HepG2 (cell line): ENCODE data around the gene PTPRH. TPM values are rescaled to one million over a fixed set of nuclear protein-coding genes. Genes with fewer than 3 reads are reported as not detected.
A peak's percentile ranks its signal among the peaks of the same experiment; 100 is the strongest.

Source experiments
- BORCS8-MEF2B ChIP-seq: sonication (generic); formaldehyde crosslinking; IDR thresholded peaks from 2 replicates; pipeline ENCODE4 v1.8.0; 2022; ENCODE audit warnings: mild to moderate bottlenecking, missing genetic modification reagents
- FOXA1 ChIP-seq, 2 experiments: fragments of 450-650 bp in 1 of 2; sonication (generic) in 1 of 2; formaldehyde crosslinking in 1 of 2; IDR thresholded peaks; 2 replicates each; pipeline versions ENCODE4 v1.4.0 to v1.6.1; 2016 to 2020; ENCODE audit warnings: missing genetic modification reagents in 1 of 2
- GATA4 ChIP-seq: sonication (generic); IDR thresholded peaks from 2 replicates; pipeline ENCODE4 v1.6.1; 2016; ENCODE audit warnings: antibody characterized with exemption, low read depth, borderline replicate concordance
- HES4 ChIP-seq: sonication (generic); formaldehyde crosslinking; IDR thresholded peaks from 2 replicates; pipeline ENCODE4 v1.9.0; 2021; ENCODE audit warnings: mild to moderate bottlenecking, missing genetic modification reagents, borderline replicate concordance
- MZF1 ChIP-seq: sonication (generic); formaldehyde crosslinking; IDR thresholded peaks from 2 replicates; pipeline ENCODE4 v1.8.1; 2023; ENCODE audit warnings: mild to moderate bottlenecking, missing genetic modification reagents, borderline replicate concordance
- PHF21A ChIP-seq: sonication (generic); formaldehyde crosslinking; IDR thresholded peaks from 2 replicates; pipeline ENCODE4 v1.5.0; 2020; ENCODE audit warnings: mild to moderate bottlenecking, missing genetic modification reagents
- RXRA ChIP-seq: sonication (generic); formaldehyde crosslinking; IDR thresholded peaks from 2 replicates; pipeline ENCODE4 v1.5.1; 2020; ENCODE audit warnings: missing genetic modification reagents
- SMAD1 ChIP-seq: sonication (generic); formaldehyde crosslinking; IDR thresholded peaks from 2 replicates; pipeline ENCODE4 v1.4.0; 2020; ENCODE audit warnings: missing genetic modification reagents, low read depth, mild to moderate bottlenecking, borderline replicate concordance
- SMC3 ChIP-seq: IDR thresholded peaks from 2 replicates; pipeline ENCODE4 v1.6.1; 2011; ENCODE audit warnings: low read length, improper control_type of control experiment
- YEATS4 ChIP-seq: sonication (generic); formaldehyde crosslinking; IDR thresholded peaks from 2 replicates; pipeline ENCODE4 v1.4.0; 2020; ENCODE audit warnings: missing genetic modification reagents, borderline replicate concordance
- ZKSCAN5 ChIP-seq: sonication (generic); formaldehyde crosslinking; IDR thresholded peaks from 2 replicates; pipeline ENCODE4 v1.5.1; 2020; ENCODE audit warnings: mild to moderate bottlenecking, missing genetic modification reagents
- ZNF605 ChIP-seq: sonication (generic); formaldehyde crosslinking; IDR thresholded peaks from 2 replicates; pipeline ENCODE4 v1.8.0; 2022; ENCODE audit warnings: mild to moderate bottlenecking, missing genetic modification reagents
- ZSCAN31 ChIP-seq: sonication (generic); formaldehyde crosslinking; IDR thresholded peaks from 2 replicates; pipeline ENCODE4 v1.5.0; 2020; ENCODE audit warnings: low read depth, mild to moderate bottlenecking, missing genetic modification reagents
- polyA plus RNA-seq, 8 experiments: library from polyadenylated mRNA; depleted of rRNA in 3 of 8; stranded (reverse) in 7 of 8; unstranded in 1 of 8; fragments of >200 nt; fragmentation: Illumina TruSeq in 4 of 8; extraction: Trizol in 4 of 8; gene quantifications; 2 replicates each; pipeline versions ENCODE4 v1.2.1 to v1.2.3, GENCODE V29; 2011 to 2016; ENCODE audit warnings: low read depth in 4 of 8, missing spikeins in 1 of 8, mixed read lengths in 1 of 8; ENCODE audit not compliant: insufficient read depth in 1 of 8
- total RNA-seq, 5 experiments: library from RNA; depleted of rRNA; stranded (reverse); fragments of >200 nt; fragmentation: Illumina TruSeq; extraction: Trizol; gene quantifications; 2 replicates each; pipeline ENCODE4 v1.2.3, GENCODE V29; 2016; ENCODE audit warnings: low read depth in 1 of 5
- TF ChIP-seq, protein P1 (sequence below): sonication (generic); formaldehyde crosslinking; IDR thresholded peaks from 2 replicates; pipeline ENCODE4 v1.4.0; 2020; ENCODE audit warnings: mild to moderate bottlenecking, missing genetic modification reagents, borderline replicate concordance
- TF ChIP-seq, protein P2 (sequence below): sonication (generic); formaldehyde crosslinking; IDR thresholded peaks from 2 replicates; pipeline ENCODE4 v1.5.0; 2020; ENCODE audit warnings: mild to moderate bottlenecking, missing genetic modification reagents
- TF ChIP-seq, protein P3 (sequence below): sonication (generic); formaldehyde crosslinking; IDR thresholded peaks from 2 replicates; pipeline ENCODE4 v1.8.0; 2022; ENCODE audit warnings: missing genetic modification reagents, mild to moderate bottlenecking, borderline replicate concordance
- TF ChIP-seq, protein P4 (sequence below): IDR thresholded peaks from 2 replicates; pipeline ENCODE4 v1.6.1; 2016
- TF ChIP-seq, protein P5 (sequence below): sonication (generic); formaldehyde crosslinking; IDR thresholded peaks from 2 replicates; pipeline ENCODE4 v1.5.1; 2020; ENCODE audit warnings: missing genetic modification reagents, mild to moderate bottlenecking, borderline replicate concordance

Gene PTPRH
- total and polyA plus RNA-seq, 2 of the 13 experiments (the other 11 are each of a cell fraction or from before 2014, with no cell fraction given) = 14.7 to 125 TPM

DNA sequence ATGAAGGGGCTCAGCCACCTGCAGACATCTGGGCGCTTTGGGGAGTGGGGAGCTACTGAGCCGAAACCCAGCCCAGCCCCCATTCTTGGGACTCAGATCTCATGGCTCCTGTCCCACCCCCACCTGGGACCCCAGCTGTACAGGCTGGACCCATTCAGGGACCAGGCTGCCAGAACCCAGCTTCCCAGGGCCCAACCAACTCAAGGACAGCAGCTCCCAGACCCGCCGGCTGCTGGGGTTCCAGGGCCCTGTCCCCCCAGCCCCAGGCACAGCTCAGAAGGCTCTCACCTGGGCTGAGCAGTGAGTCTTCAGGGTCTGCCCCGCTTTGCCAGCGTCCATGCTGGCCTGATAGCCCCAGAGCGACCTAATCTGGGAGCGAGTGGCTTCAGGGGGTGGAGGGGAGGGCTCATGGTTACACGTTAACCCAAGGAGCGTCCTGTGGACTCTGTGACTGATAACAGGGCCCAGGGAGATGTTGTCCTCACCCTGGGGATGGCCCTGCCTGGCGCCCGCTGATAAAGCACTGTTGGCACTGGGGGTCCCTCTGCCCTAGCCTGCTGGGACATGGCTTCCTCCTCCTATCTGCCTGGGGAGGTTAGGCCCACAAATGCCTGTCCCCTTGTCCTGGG is 19.2 kb upstream of the PTPRH start, which contains the start of gene TMEM86B (continued):
- TF ChIP-seq, protein P1, sequence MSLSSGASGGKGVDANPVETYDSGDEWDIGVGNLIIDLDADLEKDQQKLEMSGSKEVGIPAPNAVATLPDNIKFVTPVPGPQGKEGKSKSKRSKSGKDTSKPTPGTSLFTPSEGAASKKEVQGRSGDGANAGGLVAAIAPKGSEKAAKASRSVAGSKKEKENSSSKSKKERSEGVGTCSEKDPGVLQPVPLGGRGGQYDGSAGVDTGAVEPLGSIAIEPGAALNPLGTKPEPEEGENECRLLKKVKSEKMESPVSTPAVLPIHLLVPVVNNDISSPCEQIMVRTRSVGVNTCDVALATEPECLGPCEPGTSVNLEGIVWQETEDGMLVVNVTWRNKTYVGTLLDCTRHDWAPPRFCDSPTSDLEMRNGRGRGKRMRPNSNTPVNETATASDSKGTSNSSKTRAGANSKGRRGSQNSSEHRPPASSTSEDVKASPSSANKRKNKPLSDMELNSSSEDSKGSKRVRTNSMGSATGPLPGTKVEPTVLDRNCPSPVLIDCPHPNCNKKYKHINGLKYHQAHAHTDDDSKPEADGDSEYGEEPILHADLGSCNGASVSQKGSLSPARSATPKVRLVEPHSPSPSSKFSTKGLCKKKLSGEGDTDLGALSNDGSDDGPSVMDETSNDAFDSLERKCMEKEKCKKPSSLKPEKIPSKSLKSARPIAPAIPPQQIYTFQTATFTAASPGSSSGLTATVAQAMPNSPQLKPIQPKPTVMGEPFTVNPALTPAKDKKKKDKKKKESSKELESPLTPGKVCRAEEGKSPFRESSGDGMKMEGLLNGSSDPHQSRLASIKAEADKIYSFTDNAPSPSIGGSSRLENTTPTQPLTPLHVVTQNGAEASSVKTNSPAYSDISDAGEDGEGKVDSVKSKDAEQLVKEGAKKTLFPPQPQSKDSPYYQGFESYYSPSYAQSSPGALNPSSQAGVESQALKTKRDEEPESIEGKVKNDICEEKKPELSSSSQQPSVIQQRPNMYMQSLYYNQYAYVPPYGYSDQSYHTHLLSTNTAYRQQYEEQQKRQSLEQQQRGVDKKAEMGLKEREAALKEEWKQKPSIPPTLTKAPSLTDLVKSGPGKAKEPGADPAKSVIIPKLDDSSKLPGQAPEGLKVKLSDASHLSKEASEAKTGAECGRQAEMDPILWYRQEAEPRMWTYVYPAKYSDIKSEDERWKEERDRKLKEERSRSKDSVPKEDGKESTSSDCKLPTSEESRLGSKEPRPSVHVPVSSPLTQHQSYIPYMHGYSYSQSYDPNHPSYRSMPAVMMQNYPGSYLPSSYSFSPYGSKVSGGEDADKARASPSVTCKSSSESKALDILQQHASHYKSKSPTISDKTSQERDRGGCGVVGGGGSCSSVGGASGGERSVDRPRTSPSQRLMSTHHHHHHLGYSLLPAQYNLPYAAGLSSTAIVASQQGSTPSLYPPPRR (CRISPR knock-in tag) = peak; percentile 62; the same call in 1 of the 2 replicates
- peak; percentile 70; the same call in 1 of the 2 replicates for TF ChIP-seq GATA4
- TF ChIP-seq YEATS4 (CRISPR knock-in tag) = 0 out of 2 replicates have a peak, but pooled peaks have one; percentile 24
- no peak for TF ChIP-seq SMC3
- TF ChIP-seq PHF21A (CRISPR knock-in tag) = peak; percentile 78
- TF ChIP-seq ZNF605 = peak; percentile 72
- TF ChIP-seq HES4 (CRISPR knock-in tag) = 0 out of 2 replicates have a peak, but pooled peaks have one; percentile 16
- TF ChIP-seq, protein P2, sequence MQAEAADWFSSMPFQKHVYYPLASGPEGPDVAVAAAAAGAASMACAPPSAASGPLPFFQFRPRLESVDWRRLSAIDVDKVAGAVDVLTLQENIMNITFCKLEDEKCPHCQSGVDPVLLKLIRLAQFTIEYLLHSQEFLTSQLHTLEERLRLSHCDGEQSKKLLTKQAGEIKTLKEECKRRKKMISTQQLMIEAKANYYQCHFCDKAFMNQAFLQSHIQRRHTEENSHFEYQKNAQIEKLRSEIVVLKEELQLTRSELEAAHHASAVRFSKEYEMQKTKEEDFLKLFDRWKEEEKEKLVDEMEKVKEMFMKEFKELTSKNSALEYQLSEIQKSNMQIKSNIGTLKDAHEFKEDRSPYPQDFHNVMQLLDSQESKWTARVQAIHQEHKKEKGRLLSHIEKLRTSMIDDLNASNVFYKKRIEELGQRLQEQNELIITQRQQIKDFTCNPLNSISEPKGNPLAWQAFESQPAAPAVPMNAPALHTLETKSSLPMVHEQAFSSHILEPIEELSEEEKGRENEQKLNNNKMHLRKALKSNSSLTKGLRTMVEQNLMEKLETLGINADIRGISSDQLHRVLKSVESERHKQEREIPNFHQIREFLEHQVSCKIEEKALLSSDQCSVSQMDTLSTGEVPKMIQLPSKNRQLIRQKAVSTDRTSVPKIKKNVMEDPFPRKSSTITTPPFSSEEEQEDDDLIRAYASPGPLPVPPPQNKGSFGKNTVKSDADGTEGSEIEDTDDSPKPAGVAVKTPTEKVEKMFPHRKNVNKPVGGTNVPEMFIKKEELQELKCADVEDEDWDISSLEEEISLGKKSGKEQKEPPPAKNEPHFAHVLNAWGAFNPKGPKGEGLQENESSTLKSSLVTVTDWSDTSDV = peak; percentile 5; the same call in 1 of the 2 replicates
- peak; percentile 45; the same call in 1 of the 2 replicates for TF ChIP-seq RXRA (CRISPR knock-in tag)
- TF ChIP-seq, protein P3, sequence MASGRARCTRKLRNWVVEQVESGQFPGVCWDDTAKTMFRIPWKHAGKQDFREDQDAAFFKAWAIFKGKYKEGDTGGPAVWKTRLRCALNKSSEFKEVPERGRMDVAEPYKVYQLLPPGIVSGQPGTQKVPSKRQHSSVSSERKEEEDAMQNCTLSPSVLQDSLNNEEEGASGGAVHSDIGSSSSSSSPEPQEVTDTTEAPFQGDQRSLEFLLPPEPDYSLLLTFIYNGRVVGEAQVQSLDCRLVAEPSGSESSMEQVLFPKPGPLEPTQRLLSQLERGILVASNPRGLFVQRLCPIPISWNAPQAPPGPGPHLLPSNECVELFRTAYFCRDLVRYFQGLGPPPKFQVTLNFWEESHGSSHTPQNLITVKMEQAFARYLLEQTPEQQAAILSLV (CRISPR knock-in tag) = 0 out of 2 replicates have a peak, but pooled peaks have one; percentile 23
- no peak for TF ChIP-seq MZF1 (CRISPR knock-in tag)
- TF ChIP-seq ZKSCAN5 (CRISPR knock-in tag) = peak; percentile 22; the same call in 1 of the 2 replicates
- no peak for TF ChIP-seq FOXA1 (IDR thresholded peaks at IDR 0.05)
- TF ChIP-seq FOXA1 (CRISPR knock-in tag; IDR thresholded peaks at IDR 0.05) = peak; percentile 54; the same call in 1 of the 2 replicates
- TF ChIP-seq, protein P4, sequence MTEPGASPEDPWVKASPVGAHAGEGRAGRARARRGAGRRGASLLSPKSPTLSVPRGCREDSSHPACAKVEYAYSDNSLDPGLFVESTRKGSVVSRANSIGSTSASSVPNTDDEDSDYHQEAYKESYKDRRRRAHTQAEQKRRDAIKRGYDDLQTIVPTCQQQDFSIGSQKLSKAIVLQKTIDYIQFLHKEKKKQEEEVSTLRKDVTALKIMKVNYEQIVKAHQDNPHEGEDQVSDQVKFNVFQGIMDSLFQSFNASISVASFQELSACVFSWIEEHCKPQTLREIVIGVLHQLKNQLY (CRISPR knock-in tag) = 0 out of 2 replicates have a peak, but pooled peaks have one; percentile 23
- TF ChIP-seq BORCS8-MEF2B (CRISPR knock-in tag) = peak; percentile 67
- TF ChIP-seq, protein P5, sequence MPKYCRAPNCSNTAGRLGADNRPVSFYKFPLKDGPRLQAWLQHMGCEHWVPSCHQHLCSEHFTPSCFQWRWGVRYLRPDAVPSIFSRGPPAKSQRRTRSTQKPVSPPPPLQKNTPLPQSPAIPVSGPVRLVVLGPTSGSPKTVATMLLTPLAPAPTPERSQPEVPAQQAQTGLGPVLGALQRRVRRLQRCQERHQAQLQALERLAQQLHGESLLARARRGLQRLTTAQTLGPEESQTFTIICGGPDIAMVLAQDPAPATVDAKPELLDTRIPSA = no peak
- 0 out of 2 replicates have a peak, but pooled peaks have one; percentile 38 for TF ChIP-seq ZSCAN31 (CRISPR knock-in tag)
- TF ChIP-seq SMAD1 (CRISPR knock-in tag) = 0 out of 2 replicates have a peak, but pooled peaks have one; percentile 39
